NCI-H460 (cell line): Measurements from ENCODE around the gene SLX4IP. TPM values are rescaled to one million over a fixed set of nuclear protein-coding genes. Genes with fewer than 3 reads are reported as not detected.
"Not testable (repeated sequence)": the region's sequence is repeated elsewhere in the genome, so short reads cannot be mapped to it uniquely, and the experiment has no call there.

Experiments
- DNase-seq: peaks from one replicate; pipeline ENCODE4 v3.0.0-alpha.2; 2016; ENCODE audit warnings: low read depth; ENCODE audit errors: extremely low read depth
- polyA plus RNA-seq: library from polyadenylated mRNA; depleted of rRNA; stranded (reverse); fragments of >200 nt; gene quantifications from 2 replicates; pipeline ENCODE4 v1.2.3, GENCODE V29; 2014; cell fraction: nucleus; rRNA removed
- total RNA-seq: library from RNA; depleted of rRNA; stranded (reverse); fragments of >200 nt; shearing (Covaris generic); gene quantifications from 2 replicates; pipeline ENCODE4 v1.2.3, GENCODE V29; 2014; rRNA removed

The SLX4IP gene
- total RNA-seq: 6.6 and 7.5 TPM in 2 replicates
- polyA plus RNA-seq: 3.7 and 4.1 TPM in 2 replicates

DNA sequence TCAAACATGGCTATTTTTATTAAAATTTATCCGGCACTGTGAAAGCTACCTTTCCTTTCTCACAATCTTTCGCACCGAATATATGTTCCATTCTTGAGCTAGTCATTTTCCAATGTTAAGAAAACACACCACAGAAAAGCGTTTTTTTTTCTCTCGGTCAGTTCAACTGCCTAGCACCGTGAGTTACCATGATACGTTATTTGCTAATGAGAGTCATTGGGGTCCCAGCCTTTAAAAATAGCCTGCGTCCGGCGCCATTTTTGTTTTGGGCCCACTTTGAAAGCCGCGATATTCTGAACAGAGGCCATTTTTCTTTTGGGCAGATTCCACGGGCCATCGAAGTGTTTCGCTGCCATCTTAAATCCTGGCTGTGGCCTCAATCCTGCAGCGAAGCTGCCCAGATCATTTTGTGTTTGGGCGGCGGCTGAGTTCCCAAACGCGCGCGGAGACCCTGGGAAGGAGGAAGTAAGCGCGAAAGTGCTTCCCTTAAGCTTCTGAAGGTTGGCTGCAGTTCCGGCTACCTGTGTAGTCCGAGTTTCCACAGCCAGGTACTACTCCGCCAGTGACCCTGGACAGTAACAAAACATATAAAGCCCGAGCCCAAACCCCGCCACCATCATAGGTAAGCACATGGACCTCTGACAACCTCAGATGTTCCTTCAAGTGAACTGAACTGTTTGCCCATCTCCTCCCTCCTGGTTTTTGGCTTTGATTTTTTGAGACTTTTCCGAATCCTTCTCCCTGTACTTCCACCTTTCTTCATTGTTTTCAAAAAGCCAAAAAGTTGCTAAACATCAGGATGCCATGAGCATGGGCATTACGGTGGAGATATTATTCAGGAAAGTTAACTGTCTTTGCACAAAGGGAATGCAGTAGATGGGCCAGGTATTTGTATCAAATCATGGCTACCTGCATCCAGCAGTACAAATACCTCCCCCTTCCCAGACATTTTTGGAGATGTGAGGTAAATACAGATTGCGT, at the start of gene SLX4IP:
Gene SLX4IP, plus strand, starts transcription at position 474 of the 981 bp plus-strand sequence. CDS start 22,900 bp downstream, outside the sequence.
- peak; percentile 94 for DNase-seq

DNA sequence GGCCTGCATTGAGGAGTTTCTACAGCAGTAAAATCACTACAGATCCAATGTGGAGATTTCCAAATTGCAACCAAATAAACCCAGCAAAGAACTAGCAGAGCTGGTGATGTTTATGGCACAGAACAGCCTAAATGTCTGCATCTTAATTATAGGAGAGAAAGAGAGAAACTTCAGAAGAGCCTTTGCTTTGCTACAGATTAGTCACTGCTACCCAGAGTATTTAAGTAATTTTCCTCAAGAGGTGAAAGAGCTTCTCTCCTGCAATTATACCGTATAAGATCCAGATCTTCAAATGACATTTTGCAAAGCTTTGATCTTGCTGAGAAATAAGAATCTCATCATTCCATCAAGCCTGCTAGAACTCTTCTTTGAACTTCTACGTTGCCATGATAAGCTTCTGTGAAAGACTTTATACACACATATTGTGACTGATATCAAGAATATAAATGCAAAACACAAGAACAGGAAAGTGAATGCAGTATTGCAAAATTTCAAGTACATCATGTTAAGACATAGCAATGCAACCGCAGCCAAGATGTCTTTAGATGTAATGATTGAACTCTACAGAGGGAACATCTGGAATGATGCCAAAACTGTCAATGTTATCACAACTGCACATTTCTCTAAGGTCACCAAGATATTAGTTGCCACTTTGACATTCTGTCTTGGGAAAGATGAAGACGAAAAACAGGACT, 49.1 kb upstream of the SLX4IP start:
- DNase-seq: no peak

DNA sequence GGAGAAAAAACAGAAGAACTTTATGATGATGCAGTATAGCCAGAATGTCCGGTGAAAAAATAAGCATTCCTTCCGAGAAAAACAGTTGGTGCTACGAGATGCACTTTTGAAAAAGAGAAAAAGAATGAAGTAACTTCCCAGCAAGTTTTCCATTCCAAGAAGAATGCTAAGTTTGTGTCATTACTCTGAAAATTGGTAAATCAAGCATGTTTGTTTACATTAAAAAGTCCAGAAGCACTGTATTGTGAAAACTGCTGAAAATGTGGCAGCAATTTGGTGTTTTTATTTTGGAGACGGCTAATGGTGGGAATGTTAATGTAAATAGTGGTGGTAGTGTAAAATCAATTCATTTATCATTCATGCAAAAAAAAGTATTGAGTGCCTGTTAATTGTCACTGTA, 47.4 kb upstream of the SLX4IP start:
- no peak for DNase-seq

DNA sequence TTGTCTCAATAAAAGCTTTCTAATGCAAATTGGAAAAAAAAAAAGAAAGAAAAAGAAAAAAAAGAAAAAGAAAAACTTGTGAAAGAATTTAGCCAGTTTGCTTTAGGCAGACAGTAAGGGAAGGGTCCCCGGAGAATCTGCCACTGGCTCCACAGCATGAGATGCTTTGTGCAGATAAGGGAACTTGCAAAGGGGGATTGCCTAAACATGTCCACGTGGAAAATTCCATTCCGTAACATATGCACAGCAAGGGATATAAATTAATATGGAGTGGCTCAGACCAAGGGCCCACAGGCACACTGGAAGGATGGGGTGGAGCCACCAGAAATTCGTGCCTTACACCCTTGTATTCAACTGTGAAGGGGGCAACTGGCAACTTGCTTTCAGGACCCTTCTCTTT, 46.5 kb upstream of the SLX4IP start:
- no peak for DNase-seq

DNA sequence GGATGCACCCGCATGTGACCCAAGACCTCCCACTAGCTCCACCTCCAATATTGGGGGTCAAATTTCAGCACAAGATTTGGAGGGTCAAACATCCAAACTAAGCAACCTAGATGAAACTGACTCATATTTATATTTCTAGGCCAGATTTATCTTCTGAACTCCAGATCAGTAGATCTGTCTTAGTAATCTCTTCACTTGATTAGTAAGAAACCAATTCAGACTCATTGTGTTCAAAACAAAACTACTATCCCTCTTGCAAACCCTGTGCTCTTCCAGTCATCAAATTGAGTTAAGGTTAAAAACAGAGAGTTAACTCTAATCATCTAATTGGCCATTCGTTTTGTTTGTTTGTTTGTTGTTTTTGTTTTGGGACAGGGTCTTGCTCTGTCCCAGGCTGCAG, 44.4 kb upstream of the SLX4IP start:
- no peak for DNase-seq

DNA sequence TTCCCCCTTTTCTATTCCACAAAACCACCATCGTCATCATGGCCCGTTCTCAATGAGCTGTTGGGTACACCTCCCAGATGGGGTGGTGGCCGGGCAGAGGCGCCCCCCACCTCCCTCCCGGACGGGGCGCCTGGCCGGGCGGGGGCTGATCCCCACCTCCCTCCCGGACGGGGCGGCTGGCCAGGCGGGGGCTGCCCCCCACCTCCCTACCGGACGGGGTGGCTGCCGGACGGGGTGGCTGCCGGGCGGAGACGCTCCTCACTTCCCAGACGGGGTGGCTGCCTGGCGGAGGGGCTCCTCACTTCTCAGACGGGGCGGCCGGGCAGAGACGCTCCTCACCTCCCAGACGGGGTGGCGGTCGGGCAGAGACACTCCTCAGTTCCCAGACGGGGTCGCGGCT, 40.4 kb upstream of the SLX4IP start:
- DNase-seq: not testable (repeated sequence)

DNA sequence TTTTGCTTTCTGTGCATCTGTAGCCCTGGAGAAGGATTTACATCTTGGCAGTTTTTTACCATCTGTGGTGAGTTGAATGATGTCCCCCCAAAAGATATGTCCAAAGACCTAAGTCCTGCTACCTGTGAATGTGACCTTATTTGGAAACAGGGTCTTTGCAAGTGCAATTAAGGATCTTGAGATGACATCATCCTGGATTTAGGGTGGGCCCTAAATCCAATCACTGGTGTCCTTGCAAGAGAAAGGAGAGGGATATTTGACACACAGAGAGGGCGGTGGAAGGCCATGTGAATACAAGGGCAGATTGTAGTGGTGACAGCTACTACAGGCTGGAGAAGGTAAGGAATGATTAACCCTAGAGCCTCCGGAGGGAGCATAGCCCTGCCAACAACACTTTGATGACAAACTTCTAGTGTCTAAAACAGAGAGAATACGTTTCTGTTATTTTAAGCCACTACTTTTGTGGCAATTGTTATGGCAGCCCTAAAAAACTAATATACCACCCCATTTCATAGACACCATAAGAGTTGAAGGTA, 36.2 kb upstream of the SLX4IP start:
- DNase-seq: no peak

DNA sequence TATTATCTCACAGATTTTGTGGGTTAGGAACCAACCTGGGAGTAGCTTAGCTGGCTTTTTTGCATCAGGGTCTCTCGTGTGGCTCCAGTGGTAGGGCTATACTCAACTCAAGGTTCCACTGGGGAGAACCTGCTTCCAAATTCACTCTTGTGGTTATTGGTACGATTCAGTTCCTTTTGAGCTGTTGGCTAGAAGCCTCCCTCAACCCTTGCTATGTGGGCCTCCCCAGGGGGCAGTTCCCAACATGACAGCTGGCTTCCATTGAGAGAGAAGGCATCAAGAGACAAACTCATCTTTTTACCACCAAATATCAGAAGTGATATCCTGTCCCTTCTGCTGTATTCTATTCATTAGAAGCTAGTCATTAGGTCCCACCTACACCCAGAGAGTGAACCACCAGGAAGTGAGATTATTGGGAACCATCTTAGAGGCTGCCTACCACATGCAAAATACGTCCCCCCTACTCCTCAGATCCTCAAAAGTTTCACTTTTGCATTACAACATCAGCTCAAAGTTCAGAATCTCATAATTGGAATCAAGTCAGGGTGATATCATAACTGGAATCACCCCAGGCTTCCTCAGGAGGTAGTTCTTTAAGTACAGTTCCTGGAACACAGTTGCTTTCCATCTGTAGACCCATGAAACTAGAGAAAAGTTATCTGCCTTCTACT, 32.0 kb upstream of the SLX4IP start:
- DNase-seq: no peak

DNA sequence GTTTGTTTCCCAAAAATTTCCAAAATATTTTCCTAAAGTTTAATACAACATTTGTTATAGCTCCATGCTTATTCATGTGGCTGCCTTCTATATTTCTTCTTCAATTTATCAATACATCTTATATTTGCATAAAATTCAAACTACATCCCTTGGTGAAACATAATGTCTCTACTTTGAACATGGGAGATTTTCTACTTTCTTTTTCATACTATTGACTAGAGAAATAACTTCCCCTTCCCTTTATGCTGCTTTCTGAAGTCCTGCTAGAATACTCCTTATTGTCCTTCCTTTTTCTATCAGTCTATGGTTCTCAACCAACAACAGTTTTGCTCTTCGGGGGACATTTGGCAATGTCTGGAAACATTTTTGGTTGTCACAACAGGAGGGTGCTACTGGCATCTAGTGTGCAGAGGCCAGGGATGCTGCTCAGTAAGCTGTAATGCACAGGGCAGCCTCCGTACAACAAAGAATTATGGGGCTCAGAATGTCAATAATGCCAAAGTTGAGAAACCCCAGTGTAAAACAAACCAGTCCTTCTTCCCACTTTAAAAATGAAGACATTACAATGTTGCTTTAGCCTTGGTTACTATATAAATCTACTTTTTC, 31.0 kb upstream of the SLX4IP start:
- no peak for DNase-seq

DNA sequence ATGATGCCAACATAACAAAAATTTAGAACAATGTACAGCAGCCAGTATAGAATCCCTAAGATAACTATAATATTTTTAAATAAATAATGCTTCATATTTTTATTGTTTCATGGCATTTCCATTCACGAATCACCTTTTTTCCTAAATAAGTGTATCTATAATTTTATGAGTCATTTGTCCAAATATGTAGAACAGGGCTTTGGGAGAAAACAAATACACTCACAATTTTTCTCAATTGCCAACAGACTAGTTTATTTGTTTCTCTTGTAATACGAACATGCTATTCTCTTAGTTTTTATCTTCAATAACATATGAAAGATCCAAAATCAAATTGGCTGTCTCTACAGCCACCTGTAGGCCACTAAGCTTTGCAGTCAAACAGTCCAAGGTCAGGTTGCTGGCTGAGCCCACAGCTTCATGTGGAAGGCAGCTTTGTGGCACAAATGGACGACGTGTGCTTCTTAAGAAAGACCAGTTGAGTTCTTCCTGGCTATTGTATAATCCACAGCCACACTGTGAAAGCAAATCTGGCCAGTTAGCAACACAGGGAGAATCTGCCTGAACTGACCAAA, 30.1 kb upstream of the SLX4IP start:
- no peak for DNase-seq

DNA sequence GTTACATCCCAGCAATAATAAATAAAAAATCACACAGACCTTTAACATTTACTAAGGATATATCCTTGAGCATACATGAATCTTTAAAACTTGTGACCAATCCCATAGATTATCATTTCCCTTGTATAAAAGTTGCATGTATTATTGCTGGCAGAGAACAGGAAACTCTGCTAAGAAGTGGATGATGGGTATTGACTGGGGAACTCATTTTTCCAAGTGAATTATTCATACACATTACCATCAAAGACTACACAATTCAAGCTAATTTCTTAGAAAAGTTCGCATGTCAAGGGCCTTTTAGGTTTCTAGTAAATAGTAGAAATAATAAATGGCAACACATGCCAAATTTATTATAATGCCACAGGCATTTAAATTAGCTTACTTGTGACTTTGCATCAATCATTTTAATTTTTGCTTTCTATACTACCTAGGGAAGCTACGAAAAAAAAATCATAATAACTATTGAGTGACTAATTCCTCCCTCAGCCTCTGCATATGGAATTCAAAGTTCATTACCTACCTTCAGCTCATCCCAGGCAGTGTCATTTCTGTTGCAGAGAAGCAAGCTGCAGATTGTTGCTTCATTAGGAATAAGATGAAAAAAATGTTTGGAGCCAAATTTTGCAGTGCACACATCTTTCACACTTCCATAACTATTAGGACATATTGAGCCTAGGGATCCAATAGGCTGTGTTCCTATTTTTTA, 26.8 kb upstream of the SLX4IP start:
- no peak for DNase-seq

DNA sequence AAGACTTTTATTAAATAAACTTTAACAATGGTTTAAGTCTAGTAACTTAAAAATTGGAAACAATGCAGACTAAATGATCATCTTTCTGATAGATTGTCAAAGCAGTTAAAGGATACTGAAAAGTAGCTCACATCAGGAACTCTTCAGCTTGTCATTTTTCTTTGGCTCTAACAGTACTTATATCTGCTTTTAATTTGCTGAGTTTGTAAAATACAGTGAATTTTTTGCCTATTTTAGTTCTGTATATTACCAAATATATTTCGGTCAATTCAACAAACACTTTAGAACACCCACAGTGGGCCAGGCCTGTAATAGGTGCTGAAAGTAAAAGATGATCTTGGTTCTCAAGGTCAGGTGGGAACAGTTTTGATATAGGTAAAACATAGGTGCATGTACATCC, 23.4 kb upstream of the SLX4IP start:
- no peak for DNase-seq

DNA sequence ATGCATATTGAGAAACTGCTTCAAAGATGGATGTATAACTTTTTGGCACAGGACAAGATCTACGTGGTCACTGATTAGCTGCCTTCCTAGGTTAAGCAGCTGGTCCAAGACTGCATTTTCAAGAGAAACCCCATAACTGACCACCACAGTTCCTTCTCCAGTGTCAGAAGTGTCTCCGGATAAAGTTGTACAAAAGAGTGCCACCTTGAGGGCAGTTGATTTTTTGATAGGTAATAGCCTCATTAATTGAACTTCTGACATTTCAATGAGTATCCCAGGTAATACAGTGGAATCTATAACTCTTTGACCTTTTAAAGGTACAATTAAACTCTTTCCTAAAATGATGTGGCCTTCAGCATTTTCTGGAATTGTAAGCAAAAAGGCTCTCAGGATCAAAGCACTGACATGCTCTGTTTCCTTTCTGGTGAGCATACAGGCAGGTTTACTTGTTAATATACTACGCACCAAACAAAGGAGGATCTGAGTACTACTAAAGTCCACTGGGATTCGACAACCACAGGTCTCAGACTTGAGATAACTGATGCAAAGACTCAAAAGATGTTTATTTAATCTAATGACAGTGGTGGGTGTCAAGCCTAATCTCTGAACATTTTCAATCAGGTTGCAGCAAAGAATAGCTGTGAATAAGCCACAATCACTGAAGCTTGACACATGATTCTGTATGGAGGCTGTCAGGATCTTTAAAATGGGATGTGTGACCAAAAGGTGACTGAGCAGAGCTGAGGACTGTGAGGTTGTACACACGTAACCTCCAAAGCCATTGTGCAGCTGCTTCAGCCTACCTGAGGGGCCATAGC, 22.3 kb upstream of the SLX4IP start:
- DNase-seq: no peak

DNA sequence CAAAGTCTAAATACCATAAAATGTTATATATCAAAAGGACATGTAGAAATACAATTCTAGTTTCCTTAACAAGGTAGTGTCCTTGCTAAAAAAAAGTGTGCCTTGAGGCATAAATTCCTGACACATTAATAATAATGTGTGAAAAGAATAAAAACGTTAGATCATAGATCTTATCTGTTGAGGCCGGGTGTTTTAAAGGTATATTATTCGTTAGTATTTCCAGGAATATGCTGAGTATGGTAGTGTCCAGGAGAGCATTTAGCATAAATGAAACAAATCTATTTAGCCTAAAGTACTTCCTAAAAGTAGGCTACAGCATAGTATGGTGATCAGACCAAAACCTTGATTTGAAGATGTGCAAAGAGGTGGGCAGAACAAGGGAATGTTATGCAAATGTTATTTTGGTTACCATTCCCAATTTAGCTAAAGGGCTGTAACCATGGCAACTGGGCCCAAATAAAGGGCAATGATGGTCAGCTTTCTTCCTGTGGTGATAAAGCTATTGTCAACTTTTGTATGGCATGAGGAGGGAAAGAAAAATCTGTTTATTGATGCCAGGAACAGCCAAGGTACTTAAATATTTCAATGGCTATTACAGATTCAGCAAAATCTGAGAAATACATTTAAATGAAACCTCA, 20.0 kb upstream of the SLX4IP start:
- DNase-seq: no peak

DNA sequence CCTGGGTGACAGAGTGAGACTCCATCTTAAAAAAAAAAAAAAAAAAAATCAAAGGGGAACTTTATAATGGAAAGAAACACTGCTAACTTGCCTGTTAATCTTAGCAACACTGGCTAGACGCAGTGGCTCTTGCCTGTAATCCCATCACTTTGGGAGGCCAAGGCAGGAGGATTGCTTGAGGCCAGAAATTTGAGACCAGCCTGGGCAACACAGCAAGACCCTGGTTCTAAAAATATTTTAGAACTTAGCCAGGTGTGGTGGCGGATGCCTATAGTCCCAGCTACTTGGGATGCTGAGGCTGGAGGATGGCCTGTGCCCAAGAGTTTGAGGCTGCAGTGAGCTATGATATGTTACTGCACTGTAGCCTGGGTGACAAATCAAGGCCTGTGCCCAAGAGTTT, 17.9 kb upstream of the SLX4IP start:
- not testable (repeated sequence) for DNase-seq

DNA sequence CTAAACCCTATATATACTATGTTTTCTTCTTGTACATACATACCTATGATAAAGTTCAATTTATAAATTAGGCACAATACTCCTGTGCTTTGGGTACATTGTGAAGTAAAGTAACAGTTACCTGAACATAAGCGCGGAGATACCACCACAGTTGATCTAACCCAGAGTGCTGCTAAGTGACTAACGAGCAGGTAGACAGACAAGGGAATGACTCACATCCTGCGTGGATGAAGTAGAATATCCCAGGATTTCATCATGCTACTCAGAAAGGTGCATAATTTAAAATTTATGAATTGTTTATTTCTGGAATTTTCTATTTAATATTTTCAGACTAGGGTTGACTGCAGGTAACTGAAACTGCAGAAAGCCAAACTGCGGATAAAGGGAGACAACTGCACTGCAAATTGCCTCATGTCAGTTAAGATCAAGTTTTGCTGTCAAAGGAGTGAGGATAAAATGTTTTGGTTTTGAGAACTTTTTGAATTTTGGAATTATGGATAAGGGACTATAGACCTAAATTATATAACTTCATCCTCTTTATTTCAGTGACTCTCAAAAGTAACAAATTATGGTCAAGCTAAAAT, 15.5 kb upstream of the SLX4IP start:
- peak; percentile 33 for DNase-seq

DNA sequence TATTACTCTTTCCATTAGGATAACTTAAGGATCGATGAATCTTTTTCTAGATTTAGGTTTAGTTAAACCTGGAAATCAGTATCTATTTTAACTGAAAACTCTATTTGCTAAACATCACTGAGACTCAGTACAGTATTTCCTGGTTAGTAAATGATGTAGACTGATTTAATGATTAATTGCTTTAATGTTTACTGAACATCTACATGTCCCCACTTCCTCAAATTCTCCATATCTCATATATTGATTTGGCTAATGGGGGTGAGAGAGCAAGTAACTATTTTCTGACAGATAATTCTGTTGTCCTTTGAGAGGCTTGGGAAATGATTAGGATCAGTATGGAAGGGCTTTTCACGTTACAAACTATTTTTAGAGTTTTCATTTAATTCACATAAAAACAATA, 11.4 kb upstream of the SLX4IP start:
- DNase-seq: no peak
